ENCODE data around the gene SIN3B. TPM values are rescaled to one million over a fixed set of nuclear protein-coding genes. Genes with fewer than 3 reads are reported as not detected.

SIN3B gene
- total and polyA plus RNA-seq, 9 donors: 35.3 to 92.0 (median 56.9) TPM

- Histone ChIP-seq H3K9me3 (no peaks in the 10 kb centered on the region), H3K4me3 (no peak overlapping the region), H3K36me3 (no peaks in the 10 kb centered on the region), H3K27ac (no peak overlapping the region), H3K27me3 (no peaks in the 10 kb centered on the region), H3K4me1 (ENCODE audit: insufficient read depth) (no peaks in the 10 kb centered on the region)
- TF ChIP-seq POLR2A (IDR thresholded peaks at IDR 0.05) (no peak), CTCF (IDR thresholded peaks at IDR 0.05) (no peak), EP300 (IDR thresholded peaks at IDR 0.05) (no peak)
- 80 to 98% (median 84%) methylated on average over 2 of the region's 2 CpGs for WGBS, 3 donors
- no peak for DNase-seq
- intact Hi-C loops (cut with DNase I): no loop called here
Observed at GRCh38 chr19:16788479-16788878, 40.7 kb upstream of the SIN3B start.

- Histone ChIP-seq H3K4me3 (no peak overlapping the region), H3K4me1 (ENCODE audit: insufficient read depth) (no peaks in the 10 kb centered on the region), H3K36me3 (no peaks in the 10 kb centered on the region), H3K27ac (no peak overlapping the region), H3K9me3 (no peaks in the 10 kb centered on the region), H3K27me3 (no peaks in the 10 kb centered on the region)
- intact Hi-C loops (cut with DNase I): no loop called here
- WGBS, 3 donors: 86 to 91% (median 90%) methylated on average over 1 of the region's 1 CpG
- no peak for DNase-seq
- TF ChIP-seq POLR2A (IDR thresholded peaks at IDR 0.05) (no peak), CTCF (IDR thresholded peaks at IDR 0.05) (no peak), EP300 (IDR thresholded peaks at IDR 0.05) (no peak)
Observed at GRCh38 chr19:16789238-16789637, 40.0 kb upstream of the SIN3B start.

- Histone ChIP-seq H3K4me1 (ENCODE audit: insufficient read depth) (no peaks in the 10 kb centered on the region), H3K36me3 (no peaks in the 10 kb centered on the region), H3K4me3 (no peak overlapping the region), H3K27ac (no peak overlapping the region), H3K9me3 (no peaks in the 10 kb centered on the region), H3K27me3 (no peaks in the 10 kb centered on the region)
- intact Hi-C loops (cut with DNase I): no loop called here
- DNase-seq: no peak
- no peak for TF ChIP-seq POLR2A (IDR thresholded peaks at IDR 0.05)
- TF ChIP-seq CTCF (IDR thresholded peaks at IDR 0.05): no peak
- TF ChIP-seq EP300 (IDR thresholded peaks at IDR 0.05): no peak
- WGBS, 3 donors: 44 to 49% (median 44%) methylated on average over 1 of the region's 1 CpG
Observed at GRCh38 chr19:16790051-16790450, 39.1 kb upstream of the SIN3B start.

GRCh38 chr19:16791942-16792341, 37.3 kb upstream of the SIN3B start:
- no peak overlapping the region for H3K4me3 ChIP-seq
- H3K9me3 ChIP-seq: peaks cover 0 to 6% of the 10 kb centered on the region in 2 donors
- no peak overlapping the region for H3K27ac ChIP-seq
- 84 to 87% (median 85%) methylated on average over 10 of the region's 10 CpGs for WGBS, 3 donors
- no peaks in the 10 kb centered on the region for H3K27me3 ChIP-seq
- TF ChIP-seq POLR2A (IDR thresholded peaks at IDR 0.05) (no peak), CTCF (IDR thresholded peaks at IDR 0.05) (no peak), EP300 (IDR thresholded peaks at IDR 0.05) (no peak)
- H3K36me3 ChIP-seq: no peaks in the 10 kb centered on the region
- no peak for DNase-seq
- intact Hi-C loops (cut with DNase I): no loop called here
- H3K4me1 ChIP-seq (ENCODE audit: insufficient read depth): no peaks in the 10 kb centered on the region

Measured in ovary (tissue), 9 donors.